GM21619 (cell line): Measurements from ENCODE around the gene DCUN1D1.
A peak's percentile ranks its signal among the peaks of the same experiment; 100 is the strongest.

Experiments
- ATAC-seq: cut with Tn5 transposase; IDR thresholded peaks from one replicate; pipeline ENCODE4 v1.9.1; 2021; ENCODE audit not compliant: unreplicated experiment

DCUN1D1 gene

DNA sequence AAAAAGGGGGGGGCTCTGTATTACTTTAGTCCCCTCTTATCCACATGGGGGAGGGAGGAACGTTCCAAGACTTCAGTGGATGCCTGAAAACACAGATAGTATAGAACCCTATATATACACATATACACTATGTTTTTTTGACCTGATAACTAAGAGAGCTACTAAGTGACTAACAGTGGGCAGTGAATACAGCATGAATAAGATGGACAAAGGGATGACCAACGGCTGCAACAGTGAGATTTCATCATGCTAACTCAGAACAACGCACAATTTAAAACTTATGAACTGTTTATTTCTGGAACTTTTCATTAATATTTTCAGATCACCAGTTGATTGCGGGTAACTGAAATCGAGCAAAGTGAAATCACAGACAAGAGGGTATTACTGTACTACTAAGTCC is 7.3 kb downstream of the DCUN1D1 start:
- ATAC-seq = no peak

DNA sequence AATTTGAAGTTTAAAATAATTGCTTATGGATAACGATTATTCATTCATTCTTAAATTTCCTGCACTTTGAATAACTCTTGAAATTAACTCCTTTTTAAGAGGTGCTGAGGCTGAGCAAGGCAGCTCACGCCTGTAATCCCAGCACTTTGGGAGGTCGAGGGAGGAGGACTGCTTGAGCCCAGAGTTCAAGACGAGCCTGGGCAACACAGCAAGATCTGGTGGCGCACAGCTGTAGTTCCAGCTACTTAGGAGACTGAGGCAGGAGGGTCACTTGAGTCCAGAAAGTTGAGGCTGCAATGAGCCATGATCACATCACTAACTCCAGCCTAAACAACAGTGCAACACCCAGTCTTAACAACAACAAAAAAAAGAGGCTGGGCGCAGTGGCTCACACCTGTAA is 8.0 kb downstream of the DCUN1D1 start:
- no peak for ATAC-seq

DNA sequence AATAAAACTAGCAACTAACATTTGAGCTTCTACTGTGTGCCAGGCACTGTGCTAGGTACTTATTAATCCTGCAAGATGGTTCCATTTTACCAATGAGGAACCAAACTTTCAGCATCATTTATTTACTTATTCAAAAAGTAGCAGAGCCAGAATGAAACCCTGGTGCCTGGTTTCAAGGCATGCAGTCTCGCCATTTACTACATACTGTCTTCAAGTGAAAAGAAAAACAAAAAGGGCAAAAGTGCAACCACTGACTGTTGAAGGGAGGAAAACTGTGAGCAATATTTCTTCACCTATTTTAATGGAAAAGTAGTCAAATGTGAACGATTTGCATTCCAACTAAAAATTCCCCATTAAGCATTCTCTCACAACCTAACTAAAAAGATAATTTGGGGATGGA is 8.7 kb downstream of the DCUN1D1 start:
- peak; percentile 42 for ATAC-seq

DNA sequence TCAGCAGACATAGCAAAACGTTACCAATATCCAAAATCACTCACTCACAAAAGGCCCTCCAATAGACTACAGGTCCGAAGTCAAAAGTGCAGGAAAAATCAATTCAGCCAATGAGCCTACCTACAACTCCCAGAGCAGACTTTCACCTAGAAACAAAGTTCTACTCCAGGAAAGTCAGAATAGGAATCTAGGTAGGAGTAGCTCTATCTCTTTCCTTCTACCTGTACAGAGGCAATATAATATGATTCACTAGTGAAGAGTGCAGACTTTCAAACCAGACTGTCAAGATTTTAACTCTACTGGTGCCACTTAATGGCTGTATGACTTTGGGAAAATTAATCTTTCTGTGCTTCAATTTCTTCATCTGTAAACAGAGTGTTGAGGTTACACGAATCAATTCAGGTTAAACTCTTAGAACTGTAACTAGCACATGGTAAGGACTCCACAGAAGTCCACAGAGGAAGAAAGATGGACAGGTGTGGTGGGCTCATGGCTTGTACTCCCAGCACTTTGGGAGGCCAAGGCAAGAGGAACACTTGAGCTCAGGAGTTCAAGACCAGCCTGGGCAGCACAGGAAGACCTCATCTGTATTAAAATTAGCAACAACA is 9.4 kb downstream of the DCUN1D1 start:
- no peak for ATAC-seq

- ATAC-seq = no peak
Measured at GRCh38 chr3:182969853-182970252, 10.5 kb downstream of the DCUN1D1 start.

DNA sequence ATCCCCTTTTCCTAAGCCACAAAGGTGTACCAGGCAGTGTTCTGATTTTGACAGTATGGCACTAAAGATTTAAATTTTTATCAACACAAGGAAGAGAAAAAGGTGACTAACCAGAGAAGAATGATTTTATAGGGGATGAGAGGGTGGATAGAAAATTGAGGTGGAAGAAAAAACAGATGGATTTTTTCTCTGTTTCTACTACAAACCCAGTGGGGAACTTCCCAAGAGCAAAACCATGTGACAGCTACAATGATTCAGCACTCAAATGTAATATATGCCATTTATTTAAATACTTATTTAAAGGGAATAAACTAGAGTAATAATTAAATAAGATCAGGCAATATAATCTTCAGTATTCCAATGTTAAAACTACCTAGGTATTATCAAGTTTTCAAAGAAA is 11.1 kb downstream of the DCUN1D1 start:
- ATAC-seq = no peak

DNA sequence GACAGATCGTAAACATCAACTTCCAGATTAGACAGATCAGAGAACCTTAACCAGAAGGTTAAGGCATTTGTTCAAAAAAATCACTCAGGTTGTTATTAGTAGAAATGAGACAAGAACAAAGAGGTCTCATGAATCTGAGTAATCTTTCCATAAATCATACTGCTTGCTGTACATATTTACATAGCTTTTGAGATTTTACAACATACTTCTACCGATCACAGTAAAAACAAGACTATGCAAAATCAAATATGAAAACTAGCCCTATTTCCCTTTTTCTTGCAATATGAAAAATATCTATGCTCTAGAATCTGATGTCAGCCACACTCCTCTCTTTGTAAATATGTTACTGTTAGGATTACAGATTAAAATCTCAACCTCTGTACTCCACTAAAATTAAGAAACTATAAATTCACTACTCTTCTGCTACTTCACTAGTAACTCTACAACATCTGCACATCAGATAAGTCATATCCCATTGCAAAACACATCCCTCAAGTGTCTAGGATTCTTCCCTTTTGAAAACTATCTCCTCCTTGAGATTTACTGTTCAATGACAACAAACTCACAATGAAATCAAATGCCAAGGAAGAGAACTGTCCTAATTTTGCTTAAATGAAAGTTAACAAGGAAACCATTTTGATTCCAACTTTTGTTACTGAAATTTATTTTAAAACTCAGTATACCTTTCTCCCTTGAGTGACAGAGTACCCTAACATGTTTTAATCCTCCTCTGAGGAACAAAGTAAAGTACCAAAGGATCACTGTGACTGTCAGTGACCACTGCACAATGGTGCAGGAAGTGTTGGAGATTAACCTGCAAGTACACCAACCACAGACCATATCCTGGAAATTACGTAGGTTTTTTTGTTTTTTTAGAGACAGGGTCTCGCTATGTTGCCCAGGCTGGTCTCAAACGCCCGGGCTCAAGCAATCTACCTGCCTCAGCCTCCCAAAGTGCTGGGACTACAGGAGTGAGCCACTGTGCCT is 12.8 kb downstream of the DCUN1D1 start:
- peak; percentile 55 for ATAC-seq

DNA sequence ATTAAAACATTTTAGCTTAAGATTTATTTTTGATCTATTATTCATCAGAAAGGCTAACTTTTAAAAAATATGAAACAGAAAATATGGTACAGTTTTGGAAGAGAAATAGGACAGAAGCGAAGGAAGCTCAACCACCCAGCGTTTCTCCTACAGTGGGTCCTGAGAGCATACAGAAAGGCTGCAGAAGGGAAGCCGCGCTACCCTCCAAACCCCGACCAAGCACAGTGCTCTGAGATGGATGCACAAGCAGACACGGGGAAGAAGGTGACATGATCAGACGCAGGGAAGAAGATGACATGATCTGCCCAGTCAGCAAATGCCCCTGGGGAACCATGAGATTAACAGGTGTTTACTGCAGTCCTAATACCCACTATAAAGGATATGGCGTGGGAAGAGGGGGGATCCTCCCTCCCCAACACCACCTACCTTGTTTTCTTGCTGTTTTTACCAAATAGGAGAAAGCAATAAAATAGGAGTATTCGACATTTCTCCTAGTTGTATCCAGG is 14.4 kb downstream of the DCUN1D1 start:
- no peak for ATAC-seq

- no peak for ATAC-seq
Measured at GRCh38 chr3:182964179-182964578, 16.2 kb downstream of the DCUN1D1 start.

DNA sequence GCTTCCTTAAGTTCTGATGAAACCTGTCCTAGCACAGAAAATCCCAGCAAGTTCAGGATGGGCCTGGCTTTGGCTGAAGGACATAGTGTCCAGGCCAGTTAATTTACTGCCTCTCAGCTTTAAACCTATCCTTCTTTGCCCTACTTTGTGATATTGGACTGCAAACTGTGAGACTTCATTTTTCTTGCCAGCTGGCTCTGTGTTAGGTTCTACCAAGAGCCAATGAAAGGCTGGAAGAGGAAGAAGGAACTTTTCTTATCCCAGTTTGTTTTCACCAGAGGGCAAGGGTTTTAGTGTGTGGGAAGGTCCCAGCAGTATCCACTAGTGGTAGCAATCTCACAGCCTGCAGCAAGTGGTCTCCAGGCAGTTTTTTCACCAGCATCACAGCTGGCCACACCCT is 18.2 kb downstream of the DCUN1D1 start:
- ATAC-seq = no peak

DNA sequence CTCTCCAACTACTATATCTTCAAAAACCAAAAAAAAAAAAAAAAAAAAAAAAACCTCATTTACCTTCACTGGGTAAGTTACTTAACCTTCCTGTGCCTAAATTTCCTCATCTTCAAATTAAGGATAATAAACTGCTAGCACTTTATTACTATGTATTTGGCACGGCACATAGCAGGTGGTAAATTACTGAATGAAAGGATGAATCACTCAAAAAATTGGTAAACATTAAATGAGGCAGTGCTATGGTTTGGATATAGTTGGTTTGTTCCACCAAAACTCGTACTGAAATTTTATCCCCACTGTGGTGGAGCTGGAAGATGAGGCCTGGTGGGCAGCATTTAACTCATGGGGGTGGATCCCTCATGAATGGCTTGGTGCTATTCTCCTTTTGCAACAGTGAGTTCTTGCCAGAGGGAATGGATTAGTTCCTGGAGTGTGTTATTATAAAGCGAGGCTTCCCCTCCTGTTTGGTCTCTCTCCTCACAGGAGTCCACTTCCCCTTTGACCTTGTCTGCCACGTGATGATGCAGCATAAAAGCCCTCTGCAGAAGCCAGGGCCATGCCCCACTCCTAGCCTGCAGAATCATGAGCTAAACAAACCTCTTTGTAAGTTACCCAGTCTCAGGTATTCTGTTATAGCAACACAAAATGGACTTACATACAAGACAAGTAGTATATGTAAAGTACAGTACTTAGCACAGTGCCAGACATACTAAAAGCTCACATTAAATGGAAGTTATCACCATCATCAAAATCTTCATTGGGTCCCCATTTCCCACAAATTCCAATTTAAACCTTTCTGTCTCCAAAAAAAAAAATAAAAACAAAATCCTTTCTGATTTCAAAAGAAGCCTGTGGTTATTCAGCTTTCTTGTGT is 20.6 kb downstream of the DCUN1D1 start:
- no peak for ATAC-seq

- no peak for ATAC-seq
Measured at GRCh38 chr3:182957676-182958266, 22.6 kb downstream of the DCUN1D1 start.

GRCh38 chr3:182957226-182957625 is 23.1 kb downstream of the DCUN1D1 start:
- no peak for ATAC-seq

- peak; percentile 94 for ATAC-seq
Measured at GRCh38 chr3:182954553-182955235, 25.6 kb downstream of the DCUN1D1 start.

GRCh38 chr3:182949688-182950087 is 30.6 kb downstream of the DCUN1D1 start:
- no peak for ATAC-seq

DNA sequence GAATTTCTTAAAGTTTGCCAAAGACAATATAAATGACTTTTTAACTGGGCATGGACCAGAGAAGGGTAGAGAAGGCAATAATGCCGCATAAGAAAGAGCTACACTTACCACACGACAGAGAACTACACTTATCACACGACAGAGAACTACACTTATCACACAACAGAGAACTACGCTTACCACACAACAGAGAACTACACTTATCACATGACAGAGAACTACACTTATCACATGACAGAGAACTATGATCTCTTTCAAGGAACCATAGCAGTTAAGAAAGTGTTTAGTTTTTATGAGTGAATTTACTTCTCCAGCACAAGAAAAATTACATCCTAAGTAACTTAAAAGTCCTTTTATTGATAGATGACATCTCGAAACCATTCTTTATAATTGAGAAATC is 32.0 kb downstream of the DCUN1D1 start:
- ATAC-seq = no peak

- ATAC-seq = no peak
Measured at GRCh38 chr3:182947888-182948287, 32.5 kb downstream of the DCUN1D1 start.

DNA sequence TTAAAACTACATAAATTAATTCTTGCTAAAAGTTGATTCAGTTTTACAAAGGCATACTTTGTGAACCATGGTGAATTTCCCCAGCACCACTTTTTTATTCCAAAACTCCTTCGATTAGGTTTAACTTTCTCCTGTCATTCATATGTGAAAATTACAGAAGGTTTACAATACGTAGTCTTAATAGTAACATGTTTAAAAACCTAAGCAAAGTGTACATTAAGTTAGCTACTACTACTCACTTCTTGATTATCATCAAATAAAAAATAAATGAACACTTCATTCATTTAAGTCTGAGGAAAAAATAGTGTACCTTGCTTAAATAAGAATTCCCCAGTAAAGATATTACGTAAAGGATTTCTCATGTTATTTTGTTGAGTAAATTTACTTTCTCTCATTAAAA is 38.6 kb downstream of the DCUN1D1 start:
- no peak for ATAC-seq

GRCh38 chr3:182940266-182940808 is 40.0 kb downstream of the DCUN1D1 start:
- no peak for ATAC-seq
